ENCODE data around the gene TOR1AIP2. TPM values are rescaled to one million over a fixed set of nuclear protein-coding genes. Genes with fewer than 3 reads are reported as not detected.
"Not testable (repeated sequence)": the region's sequence is repeated elsewhere in the genome, so short reads cannot be mapped to it uniquely, and the experiment has no call there.

The TOR1AIP2 gene
- polyA plus RNA-seq, 1 experiment: 17.4 TPM

DNA sequence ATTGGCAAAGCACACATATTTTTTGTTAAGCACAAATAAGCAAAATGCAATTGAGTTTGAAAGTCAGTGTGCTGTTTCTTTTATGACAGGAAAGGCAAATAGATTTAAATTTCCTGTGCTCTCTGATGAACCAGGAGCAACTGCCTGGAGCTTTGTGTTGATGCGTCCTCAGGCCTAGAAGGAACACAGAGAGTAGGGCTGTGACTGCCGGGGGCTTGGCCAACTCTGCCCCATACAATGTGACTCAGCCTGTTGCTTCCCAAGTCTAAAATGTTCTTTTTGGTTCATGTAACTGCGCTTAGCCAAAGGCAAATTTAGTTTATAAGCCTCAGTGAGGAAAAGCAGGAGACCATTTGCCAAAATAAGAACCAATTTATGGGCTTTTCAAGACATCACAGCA is 37.5 kb downstream of the TOR1AIP2 start:
- H3K36me3 ChIP-seq (ENCODE audit: control insufficient read depth, insufficient read depth, low read length): no peaks in the 10 kb centered on the region
- ChIA-PET CTCF (interaction anchor here (2.7 kb wide), 1 partner anchor 25 kb away, joined by 19 read pairs; no protein-coding TSS in a partner anchor), POLR2A (no interaction called here)
- no peak for DNase-seq (ENCODE audit: low read depth)
- H3K27me3 ChIP-seq (ENCODE audit: control insufficient read depth, insufficient read depth, low read length): no peaks in the 10 kb centered on the region
- no peak overlapping the region for H3K4me3 ChIP-seq (ENCODE audit: low read depth, low read length)
- TF ChIP-seq, protein P1, sequence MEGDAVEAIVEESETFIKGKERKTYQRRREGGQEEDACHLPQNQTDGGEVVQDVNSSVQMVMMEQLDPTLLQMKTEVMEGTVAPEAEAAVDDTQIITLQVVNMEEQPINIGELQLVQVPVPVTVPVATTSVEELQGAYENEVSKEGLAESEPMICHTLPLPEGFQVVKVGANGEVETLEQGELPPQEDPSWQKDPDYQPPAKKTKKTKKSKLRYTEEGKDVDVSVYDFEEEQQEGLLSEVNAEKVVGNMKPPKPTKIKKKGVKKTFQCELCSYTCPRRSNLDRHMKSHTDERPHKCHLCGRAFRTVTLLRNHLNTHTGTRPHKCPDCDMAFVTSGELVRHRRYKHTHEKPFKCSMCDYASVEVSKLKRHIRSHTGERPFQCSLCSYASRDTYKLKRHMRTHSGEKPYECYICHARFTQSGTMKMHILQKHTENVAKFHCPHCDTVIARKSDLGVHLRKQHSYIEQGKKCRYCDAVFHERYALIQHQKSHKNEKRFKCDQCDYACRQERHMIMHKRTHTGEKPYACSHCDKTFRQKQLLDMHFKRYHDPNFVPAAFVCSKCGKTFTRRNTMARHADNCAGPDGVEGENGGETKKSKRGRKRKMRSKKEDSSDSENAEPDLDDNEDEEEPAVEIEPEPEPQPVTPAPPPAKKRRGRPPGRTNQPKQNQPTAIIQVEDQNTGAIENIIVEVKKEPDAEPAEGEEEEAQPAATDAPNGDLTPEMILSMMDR (IDR thresholded peaks at IDR 0.05; ENCODE audit: insufficient read depth, low read depth, low read length): no peak

DNA sequence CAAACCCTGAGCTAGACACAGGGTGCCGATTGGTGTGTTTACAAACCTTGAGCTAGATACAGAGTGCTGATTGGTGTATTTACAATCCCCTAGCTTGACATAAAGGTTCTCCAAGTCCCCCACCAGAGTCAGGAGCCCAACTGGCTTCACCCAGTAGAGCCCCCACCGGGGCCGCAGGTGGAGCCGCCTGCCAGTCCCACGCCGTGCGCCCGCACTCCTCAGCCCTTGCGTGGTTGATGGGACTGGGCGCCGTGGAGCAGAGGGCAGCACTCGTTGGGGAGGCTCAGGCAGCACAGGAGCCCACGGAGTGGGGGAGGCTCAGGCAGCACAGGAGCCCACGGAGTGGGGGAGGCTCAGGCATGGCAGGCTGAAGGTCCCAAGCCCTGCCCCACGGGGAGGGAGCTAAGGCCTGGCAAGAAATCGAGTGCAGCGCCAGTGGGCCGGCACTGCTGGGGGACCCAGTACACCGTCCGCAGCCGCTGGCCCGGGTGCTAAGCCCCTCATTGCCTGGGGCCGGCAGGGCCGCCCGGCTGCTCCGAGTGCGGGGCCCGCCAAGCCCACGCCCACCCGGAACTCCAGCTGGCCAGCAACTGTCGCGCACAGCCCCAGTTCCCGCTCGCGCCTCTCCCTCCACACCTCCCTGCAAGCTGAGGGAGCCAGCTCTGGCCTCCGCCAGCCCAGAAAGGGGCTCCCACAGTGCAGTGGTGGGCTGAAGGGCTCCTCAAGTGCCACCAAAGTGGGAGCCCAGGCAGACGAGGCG is 40.7 kb downstream of the TOR1AIP2 start:
- H3K36me3 ChIP-seq (ENCODE audit: control insufficient read depth, insufficient read depth, low read length); H3K4me3 ChIP-seq (ENCODE audit: low read depth, low read length); DNase-seq (ENCODE audit: low read depth); POLR2A ChIA-PET; H3K27me3 ChIP-seq (ENCODE audit: control insufficient read depth, insufficient read depth, low read length): not testable (repeated sequence)
- CTCF ChIA-PET: interaction anchor here (0.8 to 2.0 kb wide), 3 partner anchors 22 to 131 kb away, joined by 4 to 8 read pairs (median 5); no protein-coding TSS in a partner anchor

DNA sequence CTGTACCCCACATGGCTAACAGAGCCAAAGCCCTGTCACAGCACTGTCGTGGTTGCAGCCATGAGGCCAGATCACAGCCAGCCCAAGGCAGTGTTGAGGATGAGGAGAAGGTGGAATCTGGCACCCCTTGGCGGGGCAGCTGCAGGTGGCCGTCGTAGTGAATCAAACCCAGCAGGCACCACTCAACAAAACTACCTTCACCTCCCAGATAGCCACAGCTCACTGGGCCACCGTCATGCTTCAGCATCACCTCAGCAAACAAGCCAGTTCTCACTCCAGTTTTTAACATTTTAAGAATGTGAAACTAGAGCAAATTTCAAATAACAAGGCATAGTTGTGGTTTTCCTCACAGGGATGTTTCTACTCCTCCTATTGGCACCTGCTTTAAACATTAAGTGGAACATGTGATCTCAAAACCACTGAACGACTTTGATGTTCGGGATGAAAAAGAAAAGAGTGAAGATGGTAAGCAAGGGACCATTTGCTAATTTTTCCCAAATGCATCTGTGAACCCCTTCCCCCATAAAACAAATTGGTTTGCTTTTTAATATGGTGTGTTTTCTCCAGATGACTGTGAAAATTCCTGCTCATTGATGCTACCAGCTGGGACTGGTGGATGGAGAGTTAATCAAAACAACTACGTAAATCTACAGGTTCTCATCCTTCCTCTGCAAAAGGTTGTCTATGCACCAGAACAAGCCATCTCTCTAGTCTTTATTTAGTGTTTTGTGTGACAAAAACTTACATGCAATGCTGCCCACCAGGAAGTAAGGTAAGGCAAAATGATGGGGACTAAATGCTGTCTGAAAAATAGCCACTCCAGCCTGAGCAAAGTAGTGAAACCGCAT is 45.5 kb downstream of the TOR1AIP2 start:
- DNase-seq (ENCODE audit: low read depth): no peak
- CTCF ChIA-PET: interaction anchor here (1.1 to 5.0 kb wide), 3 partner anchors 10 to 17 kb away, joined by 3 to 28 read pairs (median 7); no protein-coding TSS in a partner anchor
- Histone ChIP-seq H3K27me3 (ENCODE audit: control insufficient read depth, insufficient read depth, low read length) (peaks cover 2% of the 10 kb centered on the region; the same call in 1 of the 2 replicates), H3K4me3 (ENCODE audit: low read depth, low read length) (no peak overlapping the region), H3K36me3 (ENCODE audit: control insufficient read depth, insufficient read depth, low read length) (no peaks in the 10 kb centered on the region)
- TF ChIP-seq, protein P1 (IDR thresholded peaks at IDR 0.05; ENCODE audit: insufficient read depth, low read depth, low read length): no peak
- POLR2A ChIA-PET: no interaction called here

DNA sequence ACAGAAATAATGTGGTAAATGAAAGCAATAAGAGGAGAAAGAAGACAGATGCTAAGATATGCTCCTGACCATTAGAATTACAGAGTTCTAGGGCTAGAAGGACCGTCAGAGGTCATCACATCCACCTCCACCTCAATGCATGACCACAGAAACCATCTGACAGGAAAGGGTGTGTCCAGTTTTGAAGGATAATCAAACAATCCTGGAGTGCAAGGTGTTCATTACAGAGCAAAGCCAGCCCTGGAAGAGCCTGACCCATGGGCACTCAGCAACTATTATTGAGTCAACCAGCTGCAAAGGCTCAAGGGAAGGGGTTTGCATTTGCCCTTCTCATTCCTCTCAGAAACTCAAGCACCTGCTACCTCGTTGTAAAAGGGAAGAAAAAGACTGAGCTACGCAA is 46.4 kb downstream of the TOR1AIP2 start:
- no peak for DNase-seq (ENCODE audit: low read depth)
- Histone ChIP-seq H3K36me3 (ENCODE audit: control insufficient read depth, insufficient read depth, low read length) (no peaks in the 10 kb centered on the region), H3K4me3 (ENCODE audit: low read depth, low read length) (no peak overlapping the region), H3K27me3 (ENCODE audit: control insufficient read depth, insufficient read depth, low read length) (peaks cover 2% of the 10 kb centered on the region; the same call in 1 of the 2 replicates)
- POLR2A ChIA-PET: no interaction called here
- TF ChIP-seq, protein P1 (IDR thresholded peaks at IDR 0.05; ENCODE audit: insufficient read depth, low read depth, low read length): no peak
- CTCF ChIA-PET: interaction anchor here (1.1 to 5.0 kb wide), 3 partner anchors 9 to 16 kb away, joined by 3 to 28 read pairs (median 7); no protein-coding TSS in a partner anchor

DNA sequence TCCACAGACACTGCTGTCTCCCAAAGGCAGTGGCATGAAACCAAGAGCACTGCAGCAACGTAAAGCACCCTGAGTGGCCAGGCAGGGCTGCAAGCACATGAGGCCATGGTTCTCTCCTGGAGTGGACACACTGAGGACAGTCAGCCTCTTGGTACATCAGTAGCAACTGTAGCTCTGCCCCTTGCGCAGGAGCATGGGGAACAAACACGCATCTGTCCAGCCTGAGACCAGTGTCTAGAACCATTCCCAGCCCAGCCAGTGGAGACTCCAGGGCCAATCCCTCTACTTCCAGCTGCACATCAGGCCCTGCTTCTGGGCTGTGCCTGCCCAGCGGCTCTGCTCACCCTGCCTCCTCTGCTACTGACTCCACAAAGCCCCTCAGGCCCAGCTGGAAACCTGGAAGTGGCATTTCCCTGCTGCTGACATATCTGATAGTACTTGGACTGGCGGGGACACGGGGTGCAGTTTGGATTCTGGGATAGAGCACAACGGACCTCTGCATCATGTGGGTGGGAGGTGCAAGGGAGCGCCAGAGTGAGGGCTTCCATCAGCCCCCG is 49.0 kb downstream of the TOR1AIP2 start:
- H3K36me3 ChIP-seq (ENCODE audit: control insufficient read depth, insufficient read depth, low read length): no peaks in the 10 kb centered on the region
- TF ChIP-seq, protein P1 (IDR thresholded peaks at IDR 0.05; ENCODE audit: insufficient read depth, low read depth, low read length): no peak
- CTCF ChIA-PET: interaction anchor here (1.0 to 5.0 kb wide), 3 partner anchors 10 to 122 kb away, joined by 3 to 28 read pairs (median 3); no protein-coding TSS in a partner anchor
- POLR2A ChIA-PET: no interaction called here
- no peak for DNase-seq (ENCODE audit: low read depth)
- H3K4me3 ChIP-seq (ENCODE audit: low read depth, low read length): no peak overlapping the region
- peaks cover 2% of the 10 kb centered on the region; the same call in 1 of the 2 replicates for H3K27me3 ChIP-seq (ENCODE audit: control insufficient read depth, insufficient read depth, low read length)
